HG03469 (cell line): ENCODE measurements around the gene HADHA.

Source experiments
- ATAC-seq: cut with Tn5 transposase; IDR thresholded peaks from one replicate; pipeline ENCODE4 v1.9.1; 2021; ENCODE audit warnings: mild to moderate bottlenecking, moderate library complexity, moderate number of reproducible peaks; ENCODE audit not compliant: unreplicated experiment

The HADHA gene

GRCh38 chr2:26148501-26148900 is 95.9 kb downstream of the HADHA start:
- no peak for ATAC-seq

- no peak for ATAC-seq
These were observed 99.3 kb downstream of the HADHA start for GRCh38 chr2:26144953-26145680.

- ATAC-seq, result no peak
These were observed 100.4 kb downstream of the HADHA start for GRCh38 chr2:26144031-26144430.

GRCh38 chr2:26141145-26141769 is 103.2 kb downstream of the HADHA start:
- ATAC-seq, result no peak
